NCI-H2227 (cell line): ENCODE measurements around the gene INPP4B.
A peak's percentile ranks its signal among the peaks of the same experiment; 100 is the strongest.

ENCODE experiments used
- DNase-seq: peaks from one replicate; lab custom pipeline; 2025; ENCODE audit not compliant: unreplicated experiment; lab: John Stamatoyannopoulos, UW

Gene INPP4B

GRCh38 chr4:142846108-142846728 is at the start of gene INPP4B:
TSS of gene INPP4B (minus strand) at chr4:142846301.
- DNase-seq, result peak; percentile 1

GRCh38 chr4:142893012-142893411 is 46.9 kb upstream of the INPP4B start:
- no peak for DNase-seq

GRCh38 chr4:142886566-142886965 is 40.5 kb upstream of the INPP4B start:
- DNase-seq, result no peak

- no peak for DNase-seq
These were observed 37.1 kb upstream of the INPP4B start for GRCh38 chr4:142883040-142883832.

- no peak for DNase-seq
These were observed 36.1 kb upstream of the INPP4B start for GRCh38 chr4:142882159-142882558.

GRCh38 chr4:142881331-142881730 is 35.2 kb upstream of the INPP4B start:
- DNase-seq, result no peak

GRCh38 chr4:142875117-142875516 is 29.0 kb upstream of the INPP4B start:
- DNase-seq, result no peak

- no peak for DNase-seq
These were observed 28.6 kb upstream of the INPP4B start for GRCh38 chr4:142874684-142875083.

GRCh38 chr4:142866685-142867084 is 20.6 kb upstream of the INPP4B start:
- no peak for DNase-seq

- DNase-seq, result no peak
These were observed 15.2 kb upstream of the INPP4B start for GRCh38 chr4:142861351-142861750.

- no peak for DNase-seq
These were observed 12.9 kb upstream of the INPP4B start for GRCh38 chr4:142858965-142859364.

GRCh38 chr4:142858446-142858845 is 12.3 kb upstream of the INPP4B start:
- DNase-seq, result no peak

GRCh38 chr4:142856576-142856975 is 10.5 kb upstream of the INPP4B start:
- no peak for DNase-seq

- no peak for DNase-seq
These were observed 4.4 kb upstream of the INPP4B start for GRCh38 chr4:142850478-142850877.

- DNase-seq, result peak; percentile 11
These were observed 862 bp upstream of the INPP4B start for GRCh38 chr4:142846729-142847596.

GRCh38 chr4:142845293-142846107 is 601 bp downstream of the INPP4B start:
- DNase-seq, result no peak

GRCh38 chr4:142844782-142845181 is 1.3 kb downstream of the INPP4B start:
- no peak for DNase-seq

GRCh38 chr4:142840516-142841123 is 5.5 kb downstream of the INPP4B start:
- DNase-seq, result no peak

- no peak for DNase-seq
These were observed 7.3 kb downstream of the INPP4B start for GRCh38 chr4:142838778-142839177.

GRCh38 chr4:142832022-142832421 is 14.1 kb downstream of the INPP4B start:
- DNase-seq, result no peak
